Neural crest cell (in vitro differentiated cells): ENCODE measurements around the gene MCM8. TPM values are rescaled to one million over a fixed set of nuclear protein-coding genes. Genes with fewer than 3 reads are reported as not detected.
A peak's percentile ranks its signal among the peaks of the same experiment; 100 is the strongest.

Experiments
- DNase-seq: peaks from one replicate; pipeline ENCODE4 v3.0.0; 2021; ENCODE audit warnings: low read depth, mixed read lengths, low spot score
- H3K27ac Mint-ChIP-seq: one replicate; pipeline ENCODE4 v1.8.0; 2021; ENCODE audit warnings: mild to moderate bottlenecking, mixed read lengths; ENCODE audit not compliant: unreplicated experiment
- H3K27me3 Mint-ChIP-seq: 2 replicates; pipeline ENCODE4 v1.8.0; 2021; ENCODE audit warnings: low read depth, mild to moderate bottlenecking, mixed read lengths
- H3K36me3 Mint-ChIP-seq: 2 replicates; pipeline ENCODE4 v1.8.0; 2021; ENCODE audit warnings: low read depth, mild to moderate bottlenecking, mixed read lengths
- H3K4me1 Mint-ChIP-seq: 2 replicates; pipeline ENCODE4 v1.8.0; 2021; ENCODE audit warnings: mixed read lengths
- H3K4me3 Mint-ChIP-seq: one replicate; pipeline ENCODE4 v1.8.0; 2021; ENCODE audit warnings: mild to moderate bottlenecking, mixed read lengths
- H3K9me3 Mint-ChIP-seq: 2 replicates; pipeline ENCODE4 v1.8.0; 2021; ENCODE audit warnings: mixed read lengths
- long read RNA-seq: library from polyadenylated mRNA; unstranded; transcript quantifications from one replicate; pipeline ENCODE4 v2.0.0, GENCODE V29; 2020
- total RNA-seq: library from RNA; stranded (reverse); gene quantifications from 2 replicates; pipeline ENCODE4 v1.2.1, GENCODE V29; 2021
- TF ChIP-seq, protein P1 (sequence below): fragments of 200-600 bp; sonication (generic); conservative IDR thresholded peaks from 2 replicates; pipeline ENCODE4 v1.5.0; 2021; ENCODE audit warnings: antibody characterized with exemption, mild to moderate bottlenecking

MCM8 gene
- 36.2 and 39.8 TPM in 2 replicates for total RNA-seq
- long read RNA-seq, full-length matches to known transcripts = 43 of 71 reads
- long read RNA-seq, partial matches to known transcripts = 12 of 71 reads
- long read RNA-seq, other reads (novel, unspliced or antisense) = 16 of 71 reads

DNA sequence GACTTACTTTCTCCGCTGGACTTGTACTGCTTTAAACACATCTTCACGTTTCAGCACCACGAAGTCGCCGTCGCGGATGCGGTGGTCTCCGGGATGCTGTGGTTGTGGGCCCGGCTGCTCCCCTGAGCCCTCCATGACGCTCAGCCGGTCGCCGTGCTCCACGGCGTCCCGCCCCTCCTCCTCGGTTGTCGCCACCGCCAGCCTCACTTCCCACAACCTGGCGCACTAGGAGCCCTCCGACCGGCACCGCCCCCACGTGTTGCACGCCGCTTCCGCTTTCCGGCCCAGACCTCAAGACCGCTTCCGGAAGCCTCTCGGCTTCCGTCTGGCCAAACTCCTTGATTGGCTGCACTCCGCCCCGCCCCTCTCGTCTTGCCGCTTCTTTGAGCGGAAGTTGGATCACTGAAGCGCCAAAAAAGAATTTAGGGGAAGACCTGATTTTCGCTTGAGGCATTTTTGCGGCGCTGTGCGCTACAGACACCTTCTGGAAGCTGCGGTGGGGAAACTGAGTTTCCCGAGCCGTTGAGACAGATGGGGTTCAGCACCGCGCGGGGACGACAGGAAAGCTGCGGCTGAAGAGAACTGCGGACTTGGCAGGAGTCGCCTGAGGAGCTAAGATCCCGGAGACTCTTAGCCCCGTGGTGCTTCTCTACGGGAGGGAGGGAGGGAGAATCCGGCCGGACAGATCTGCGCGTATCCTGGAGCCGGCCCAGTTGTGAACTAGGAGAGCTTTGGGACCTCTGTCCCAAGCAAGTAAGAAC, at the start of gene MCM8, which contains the start of gene TRMT6:
Gene MCM8 (plus strand): TSS at position 382 of the 761 bp plus-strand sequence. CDS start 1,364 bp downstream, outside the sequence.
Gene TRMT6 (minus strand): TSS at position 263 of the 761 bp plus-strand sequence. CDS start 128 bp downstream, at position 135.
- TF ChIP-seq, protein P1, sequence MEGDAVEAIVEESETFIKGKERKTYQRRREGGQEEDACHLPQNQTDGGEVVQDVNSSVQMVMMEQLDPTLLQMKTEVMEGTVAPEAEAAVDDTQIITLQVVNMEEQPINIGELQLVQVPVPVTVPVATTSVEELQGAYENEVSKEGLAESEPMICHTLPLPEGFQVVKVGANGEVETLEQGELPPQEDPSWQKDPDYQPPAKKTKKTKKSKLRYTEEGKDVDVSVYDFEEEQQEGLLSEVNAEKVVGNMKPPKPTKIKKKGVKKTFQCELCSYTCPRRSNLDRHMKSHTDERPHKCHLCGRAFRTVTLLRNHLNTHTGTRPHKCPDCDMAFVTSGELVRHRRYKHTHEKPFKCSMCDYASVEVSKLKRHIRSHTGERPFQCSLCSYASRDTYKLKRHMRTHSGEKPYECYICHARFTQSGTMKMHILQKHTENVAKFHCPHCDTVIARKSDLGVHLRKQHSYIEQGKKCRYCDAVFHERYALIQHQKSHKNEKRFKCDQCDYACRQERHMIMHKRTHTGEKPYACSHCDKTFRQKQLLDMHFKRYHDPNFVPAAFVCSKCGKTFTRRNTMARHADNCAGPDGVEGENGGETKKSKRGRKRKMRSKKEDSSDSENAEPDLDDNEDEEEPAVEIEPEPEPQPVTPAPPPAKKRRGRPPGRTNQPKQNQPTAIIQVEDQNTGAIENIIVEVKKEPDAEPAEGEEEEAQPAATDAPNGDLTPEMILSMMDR = no peak
- Mint-ChIP-seq H3K9me3 (no peaks in the 10 kb centered on the region), H3K4me1 (peaks cover 27% of the 10 kb centered on the region), H3K4me3 (peak within 1 kb of the TSS; percentile 96), H3K27me3 (no peaks in the 10 kb centered on the region), H3K27ac (peak within 1 kb of the TSS; percentile 99), H3K36me3 (peaks cover 2% of the 10 kb centered on the region)
- DNase-seq = peak; percentile 87

DNA sequence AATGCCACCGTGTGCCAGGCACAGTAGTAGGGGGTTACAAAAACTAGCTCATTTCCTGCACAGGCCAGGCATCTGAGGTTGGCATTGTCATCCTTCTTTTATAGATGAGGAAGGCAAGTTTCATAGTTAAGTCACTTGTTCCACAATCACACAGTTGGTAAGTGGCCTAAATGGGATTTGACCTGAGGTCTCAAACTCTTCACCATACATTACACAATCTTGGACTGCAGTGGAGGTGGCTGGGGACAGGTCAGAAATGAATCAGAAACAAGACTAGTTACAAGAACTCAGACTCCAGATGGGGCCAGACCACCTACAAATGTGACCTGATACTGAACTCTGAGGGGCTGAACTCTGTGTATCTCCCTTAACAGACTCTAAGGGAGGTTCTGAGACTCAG, 49.5 kb upstream of the MCM8 start:
- no peak for DNase-seq
- Mint-ChIP-seq H3K4me3 (no peak overlapping the region), H3K36me3 (no peaks in the 10 kb centered on the region), H3K9me3 (no peaks in the 10 kb centered on the region), H3K4me1 (no peaks in the 10 kb centered on the region), H3K27ac (no peak overlapping the region), H3K27me3 (peaks cover 72% of the 10 kb centered on the region)
- TF ChIP-seq, protein P1 = no peak

DNA sequence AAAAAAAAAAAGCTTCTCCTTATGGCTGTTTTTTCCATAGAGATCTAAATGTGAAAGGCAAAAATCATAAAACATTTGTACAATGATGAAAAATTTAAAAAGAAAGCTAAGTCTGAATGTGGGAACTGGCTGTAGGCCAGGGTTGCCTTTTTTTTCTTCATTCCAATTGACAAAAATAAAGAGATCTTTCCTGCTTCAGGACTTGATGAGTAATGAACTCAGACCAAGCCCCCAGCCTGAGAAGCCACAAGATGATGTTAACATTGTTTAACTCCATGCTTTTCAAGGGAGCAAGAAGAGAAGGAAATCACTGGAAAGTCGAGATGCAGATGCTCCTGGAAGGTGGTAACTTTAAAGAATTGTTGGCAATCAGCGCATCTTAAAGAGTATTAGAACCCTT, 41.5 kb upstream of the MCM8 start:
- no peaks in the 10 kb centered on the region for H3K36me3 Mint-ChIP-seq
- DNase-seq = no peak
- no peak overlapping the region for H3K4me3 Mint-ChIP-seq
- H3K4me1 Mint-ChIP-seq = peaks cover 20% of the 10 kb centered on the region
- TF ChIP-seq, protein P1 = no peak
- no peaks in the 10 kb centered on the region for H3K9me3 Mint-ChIP-seq
- peaks cover 86% of the 10 kb centered on the region for H3K27me3 Mint-ChIP-seq
- no peak overlapping the region for H3K27ac Mint-ChIP-seq

DNA sequence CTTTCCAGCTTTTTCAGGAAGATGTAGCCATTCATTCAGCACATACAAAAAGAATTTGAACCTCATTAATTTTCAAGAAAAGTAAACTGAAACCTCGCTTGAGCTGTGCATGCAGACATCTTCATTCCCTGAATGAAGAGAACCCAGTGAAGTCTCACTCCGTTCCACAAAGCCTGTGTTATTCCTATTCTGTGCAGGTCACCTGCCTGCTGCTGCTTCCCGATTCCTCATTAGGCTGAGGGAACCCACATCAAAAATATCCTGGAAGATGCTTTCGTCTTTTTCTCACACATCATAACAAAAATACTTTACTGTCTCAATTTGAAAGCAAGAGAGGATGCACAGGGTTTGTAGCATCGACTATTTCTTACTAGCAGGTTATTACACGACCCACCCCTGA, 40.3 kb upstream of the MCM8 start:
- peak overlapping the region; percentile 6 for H3K4me3 Mint-ChIP-seq
- peaks cover 89% of the 10 kb centered on the region for H3K27me3 Mint-ChIP-seq

DNA sequence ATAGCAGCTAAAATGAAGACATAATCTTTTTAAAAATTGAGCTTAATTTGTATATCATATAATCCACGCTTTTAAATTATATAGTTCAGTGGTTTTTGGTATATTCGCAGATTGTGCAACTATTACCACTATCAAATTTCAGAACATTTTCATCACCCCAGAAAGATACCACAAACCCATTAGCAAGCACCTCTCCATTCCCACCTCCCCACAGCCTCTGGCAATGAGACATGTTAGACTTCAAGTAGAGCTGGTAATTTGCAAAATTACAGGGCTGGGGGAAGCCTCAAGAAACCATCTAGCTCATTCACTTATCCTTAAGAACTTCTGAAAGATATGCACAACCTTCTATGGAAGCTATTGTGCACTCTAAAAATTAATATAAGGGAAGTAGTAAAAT, 37.3 kb upstream of the MCM8 start:
- H3K27me3 Mint-ChIP-seq = peaks cover 74% of the 10 kb centered on the region
- H3K4me3 Mint-ChIP-seq = no peak overlapping the region
- no peak for DNase-seq
- H3K4me1 Mint-ChIP-seq = peaks cover 20% of the 10 kb centered on the region
- TF ChIP-seq, protein P1 = no peak
- no peak overlapping the region for H3K27ac Mint-ChIP-seq
- H3K9me3 Mint-ChIP-seq = no peaks in the 10 kb centered on the region
- no peaks in the 10 kb centered on the region for H3K36me3 Mint-ChIP-seq

More for the DNA sequence above, 40.3 kb upstream of the MCM8 start:
- TF ChIP-seq, protein P1 = no peak
- no peak overlapping the region for H3K27ac Mint-ChIP-seq
- H3K36me3 Mint-ChIP-seq = no peaks in the 10 kb centered on the region
- DNase-seq = no peak
- H3K4me1 Mint-ChIP-seq = peaks cover 20% of the 10 kb centered on the region
- no peaks in the 10 kb centered on the region for H3K9me3 Mint-ChIP-seq
